ENCODE results near the gene IFIT5. TPM values are rescaled to one million over a fixed set of nuclear protein-coding genes. Genes with fewer than 3 reads are reported as not detected.

Gene IFIT5
- total and polyA plus RNA-seq, 12 donors: 6.7 to 38.9 (median 18.6) TPM

DNA sequence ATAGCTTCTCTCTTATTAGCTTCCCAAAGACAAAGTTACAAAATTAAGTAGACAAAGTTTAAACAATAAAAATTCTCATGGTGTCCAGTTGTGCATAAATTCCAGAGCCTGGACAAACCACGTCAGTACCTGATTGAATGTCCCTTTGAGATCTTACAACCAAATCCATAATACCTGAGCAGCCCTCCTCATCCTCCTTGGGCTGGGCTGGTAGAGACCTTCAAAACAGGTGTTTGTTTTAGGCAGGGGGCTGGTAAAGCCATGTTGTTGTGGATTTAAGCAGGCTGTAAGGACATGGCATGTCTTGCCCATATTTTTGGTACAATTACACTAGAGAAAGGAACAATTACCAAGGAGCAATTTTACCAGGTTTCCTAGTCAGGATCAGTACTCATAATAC is 2.1 kb downstream of the IFIT5 start:
- peaks cover 14 to 57% of the 10 kb centered on the region in 2 donors for H3K4me1 ChIP-seq (replicated peaks in 1 of 2)
- intact Hi-C loops (cut with DNase I): no loop called here
- DNase-seq: no peak
- WGBS, 4 donors: 69 to 91% (median 78%) methylated on average over 1 of the region's 1 CpG
- peak overlapping the region in 1 of 5 donors; percentile 98 for H3K27ac ChIP-seq
- no peaks in the 10 kb centered on the region for H3K36me3 ChIP-seq (replicated peaks in 1 of 2)
- no peaks in the 10 kb centered on the region for H3K9me3 ChIP-seq (replicated peaks in 1 of 3)
- no peak overlapping the region for H3K4me3 ChIP-seq
- TF ChIP-seq CTCF (IDR thresholded peaks at IDR 0.05): no peak
- no peak for TF ChIP-seq POLR2A (IDR thresholded peaks at IDR 0.05)
- H3K27me3 ChIP-seq: no peaks in the 10 kb centered on the region

GRCh38 chr10:89419548-89419947 is 5.2 kb downstream of the IFIT5 start:
- peaks cover 9 to 56% of the 10 kb centered on the region in 2 donors for H3K4me1 ChIP-seq (replicated peaks in 1 of 2)
- DNase-seq: no peak
- 39 to 54% (median 50%) methylated on average over 3 of the region's 3 CpGs for WGBS, 4 donors

GRCh38 chr10:89421018-89421476 is 6.7 kb downstream of the IFIT5 start:
- whole genome bisulfite sequencing, 4 donors: 62 to 91% (median 75%) methylated on average over 2 of the region's 2 CpGs
- Histone ChIP-seq H3K4me3 (no peak overlapping the region), H3K4me1 (replicated peaks in 1 of 2) (peaks cover 6 to 48% of the 10 kb centered on the region in 2 donors), H3K36me3 (replicated peaks in 1 of 2) (no peaks in the 10 kb centered on the region), H3K27me3 (no peaks in the 10 kb centered on the region), H3K9me3 (replicated peaks in 1 of 3) (no peaks in the 10 kb centered on the region), H3K27ac (peak overlapping the region in 1 of 5 donors; percentile 32)
- TF ChIP-seq CTCF (IDR thresholded peaks at IDR 0.05) (no peak), POLR2A (IDR thresholded peaks at IDR 0.05) (no peak)
- intact Hi-C loops (cut with DNase I): no loop called here
- no peak for DNase-seq

More at GRCh38 chr10:89419548-89419947, 5.2 kb downstream of the IFIT5 start:
- intact Hi-C loops (cut with DNase I): no loop called here
- H3K36me3 ChIP-seq (replicated peaks in 1 of 2): no peaks in the 10 kb centered on the region
- TF ChIP-seq CTCF (IDR thresholded peaks at IDR 0.05) (peak in 2 of 6 experiments; percentile 10 to 32), POLR2A (IDR thresholded peaks at IDR 0.05) (no peak)
- no peak overlapping the region for H3K4me3 ChIP-seq
- H3K9me3 ChIP-seq (replicated peaks in 1 of 3): no peaks in the 10 kb centered on the region
- no peak overlapping the region for H3K27ac ChIP-seq
- no peaks in the 10 kb centered on the region for H3K27me3 ChIP-seq

DNA sequence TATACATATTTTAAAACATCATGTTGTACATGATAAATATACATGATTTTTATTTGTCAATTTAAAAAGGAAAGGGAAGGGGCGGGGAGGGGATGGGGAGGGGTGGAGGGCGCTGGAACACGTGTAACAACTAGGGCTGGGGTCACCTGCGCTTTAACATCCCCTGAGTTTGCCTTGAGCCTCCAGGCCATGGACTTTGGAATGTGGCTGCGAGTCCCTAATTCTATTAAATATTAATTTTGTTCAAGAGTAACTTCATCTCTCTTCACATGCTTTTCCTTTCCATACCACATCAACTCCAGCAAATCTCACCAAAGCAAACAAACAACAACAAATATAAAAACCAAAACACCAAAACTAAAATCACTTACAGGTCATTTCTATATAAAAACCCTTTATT is 10.6 kb downstream of the IFIT5 start:
- Histone ChIP-seq H3K4me3 (no peak overlapping the region), H3K4me1 (replicated peaks in 1 of 2) (peaks cover 0 to 12% of the 10 kb centered on the region in 2 donors), H3K36me3 (replicated peaks in 1 of 2) (no peaks in the 10 kb centered on the region), H3K9me3 (replicated peaks in 1 of 3) (no peaks in the 10 kb centered on the region), H3K27ac (no peak overlapping the region), H3K27me3 (no peaks in the 10 kb centered on the region)
- WGBS, 4 donors: 81 to 88% (median 84%) methylated on average over 5 of the region's 5 CpGs
- intact Hi-C loops (cut with DNase I): loop anchor here (5.0 kb wide), 1 partner anchor 137 kb away; no protein-coding TSS in a partner anchor
- no peak for DNase-seq
- TF ChIP-seq POLR2A (IDR thresholded peaks at IDR 0.05): no peak
- TF ChIP-seq CTCF (IDR thresholded peaks at IDR 0.05): no peak
